HCT116 (cell line): ENCODE results near the gene PRKN.
"Not testable (repeated sequence)": the region's sequence is repeated elsewhere in the genome, so short reads cannot be mapped to it uniquely, and the experiment has no call there.

ENCODE experiments used
- ELF1 ChIP-seq: IDR thresholded peaks from 2 replicates; pipeline ENCODE4 v1.6.1; 2012; ENCODE audit warnings: low read depth, borderline replicate concordance
- EZH2 ChIP-seq: fragments of 200-600 bp; sonication (generic); IDR thresholded peaks from 2 replicates; pipeline ENCODE4 v1.6.1; 2017; ENCODE audit warnings: antibody characterized with exemption, mixed run types
- EZH2phosphoT487 ChIP-seq: fragments of 200-600 bp; IDR thresholded peaks from 2 replicates; pipeline ENCODE4 v1.6.1; 2018; ENCODE audit warnings: antibody characterized with exemption, borderline replicate concordance
- JUND ChIP-seq: IDR thresholded peaks from 2 replicates; pipeline ENCODE4 v1.6.1; 2012
- POLR2A ChIP-seq: IDR thresholded peaks from 2 replicates; pipeline ENCODE4 v1.7.0; 2011; ENCODE audit warnings: borderline replicate concordance; ENCODE audit not compliant: insufficient read depth, insufficient read length; ENCODE audit errors: extremely low read depth
- POLR2AphosphoS5 ChIP-seq: IDR thresholded peaks from 2 replicates; pipeline ENCODE4 v1.6.1; 2011; ENCODE audit warnings: mild to moderate bottlenecking, low read depth, low read length, moderate library complexity
- RAD21 ChIP-seq: IDR thresholded peaks from 2 replicates; pipeline ENCODE4 v1.6.1; 2012; ENCODE audit warnings: low read depth, mild to moderate bottlenecking
- SIN3A ChIP-seq: IDR thresholded peaks from 2 replicates; pipeline ENCODE4 v1.6.1; 2012; ENCODE audit warnings: low read depth
- SP1 ChIP-seq: IDR thresholded peaks from 2 replicates; pipeline ENCODE4 v1.6.1; 2012; ENCODE audit warnings: low read depth
- ZFX ChIP-seq: fragments of 450-650 bp; IDR thresholded peaks from 2 replicates; pipeline ENCODE4 v1.6.1; 2017
- ZNF274 ChIP-seq: fragments of 200-500 bp; sonication (Bioruptor generic); IDR thresholded peaks from 2 replicates; pipeline ENCODE4 v1.6.1; 2014; ENCODE audit warnings: mild to moderate bottlenecking, low read depth, low read length, inconsistent platforms
- TF ChIP-seq, protein P1 (sequence below), 3 experiments: fragments of 200-600 bp in 1 of 3; sonication (generic) in 1 of 3; IDR thresholded peaks in 2 of 3; conservative IDR thresholded peaks in 1 of 3; 2 replicates each; pipeline ENCODE4 v1.5.1; 2012 to 2017; ENCODE audit warnings: low read depth in 2 of 3, low read length in 2 of 3, antibody characterized with exemption in 1 of 3, borderline replicate concordance in 1 of 3, control low read depth in 1 of 3, mild to moderate bottlenecking in 1 of 3, mixed read lengths in 1 of 3, mixed run types in 1 of 3, moderate library complexity in 1 of 3; ENCODE audit not compliant: insufficient read depth in 1 of 3
- TF ChIP-seq, protein P2 (sequence below): IDR thresholded peaks from 2 replicates; pipeline ENCODE4 v1.6.1; 2012; ENCODE audit warnings: low read depth
- TF ChIP-seq, protein P3 (sequence below): IDR thresholded peaks from 2 replicates; pipeline ENCODE4 v1.6.1; 2012

DNA sequence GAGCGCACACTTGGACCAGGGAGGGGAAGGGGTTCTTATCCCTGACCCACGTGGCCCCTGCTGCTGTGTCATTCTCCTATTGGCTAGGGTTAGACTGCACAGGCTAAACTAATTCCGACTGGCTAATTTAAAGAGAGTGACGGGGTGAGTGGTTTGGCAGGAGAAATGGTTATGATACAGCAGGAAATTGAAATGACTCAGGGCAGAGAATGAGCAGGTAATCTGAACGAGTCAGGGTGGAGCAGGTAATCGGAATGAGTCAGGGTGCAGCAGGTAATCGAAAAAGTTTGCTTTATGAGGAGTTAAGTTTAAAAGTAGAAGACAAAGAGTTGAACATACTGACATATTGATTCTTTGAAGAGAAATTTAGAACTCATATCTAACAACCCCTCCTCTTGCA, 1417.8 kb downstream of the PRKN start:
- TF ChIP-seq JUND (peak; percentile 59), SP1 (peak; percentile 54)
- TF ChIP-seq, protein P1, sequence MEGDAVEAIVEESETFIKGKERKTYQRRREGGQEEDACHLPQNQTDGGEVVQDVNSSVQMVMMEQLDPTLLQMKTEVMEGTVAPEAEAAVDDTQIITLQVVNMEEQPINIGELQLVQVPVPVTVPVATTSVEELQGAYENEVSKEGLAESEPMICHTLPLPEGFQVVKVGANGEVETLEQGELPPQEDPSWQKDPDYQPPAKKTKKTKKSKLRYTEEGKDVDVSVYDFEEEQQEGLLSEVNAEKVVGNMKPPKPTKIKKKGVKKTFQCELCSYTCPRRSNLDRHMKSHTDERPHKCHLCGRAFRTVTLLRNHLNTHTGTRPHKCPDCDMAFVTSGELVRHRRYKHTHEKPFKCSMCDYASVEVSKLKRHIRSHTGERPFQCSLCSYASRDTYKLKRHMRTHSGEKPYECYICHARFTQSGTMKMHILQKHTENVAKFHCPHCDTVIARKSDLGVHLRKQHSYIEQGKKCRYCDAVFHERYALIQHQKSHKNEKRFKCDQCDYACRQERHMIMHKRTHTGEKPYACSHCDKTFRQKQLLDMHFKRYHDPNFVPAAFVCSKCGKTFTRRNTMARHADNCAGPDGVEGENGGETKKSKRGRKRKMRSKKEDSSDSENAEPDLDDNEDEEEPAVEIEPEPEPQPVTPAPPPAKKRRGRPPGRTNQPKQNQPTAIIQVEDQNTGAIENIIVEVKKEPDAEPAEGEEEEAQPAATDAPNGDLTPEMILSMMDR (IDR thresholded peaks at IDR 0.05 in 2 of 3, conservative IDR thresholded peaks at IDR 0.05 in 1 of 3; ENCODE audit: borderline replicate concordance in 1 of 3, insufficient read depth in 1 of 3, low read depth in 2 of 3, low read length in 2 of 3) = not testable (repeated sequence)
- TF ChIP-seq EZH2, POLR2AphosphoS5, ZNF274, POLR2A, SIN3A, RAD21, ZFX, ELF1, EZH2phosphoT487: not testable (repeated sequence)
- TF ChIP-seq, protein P2, sequence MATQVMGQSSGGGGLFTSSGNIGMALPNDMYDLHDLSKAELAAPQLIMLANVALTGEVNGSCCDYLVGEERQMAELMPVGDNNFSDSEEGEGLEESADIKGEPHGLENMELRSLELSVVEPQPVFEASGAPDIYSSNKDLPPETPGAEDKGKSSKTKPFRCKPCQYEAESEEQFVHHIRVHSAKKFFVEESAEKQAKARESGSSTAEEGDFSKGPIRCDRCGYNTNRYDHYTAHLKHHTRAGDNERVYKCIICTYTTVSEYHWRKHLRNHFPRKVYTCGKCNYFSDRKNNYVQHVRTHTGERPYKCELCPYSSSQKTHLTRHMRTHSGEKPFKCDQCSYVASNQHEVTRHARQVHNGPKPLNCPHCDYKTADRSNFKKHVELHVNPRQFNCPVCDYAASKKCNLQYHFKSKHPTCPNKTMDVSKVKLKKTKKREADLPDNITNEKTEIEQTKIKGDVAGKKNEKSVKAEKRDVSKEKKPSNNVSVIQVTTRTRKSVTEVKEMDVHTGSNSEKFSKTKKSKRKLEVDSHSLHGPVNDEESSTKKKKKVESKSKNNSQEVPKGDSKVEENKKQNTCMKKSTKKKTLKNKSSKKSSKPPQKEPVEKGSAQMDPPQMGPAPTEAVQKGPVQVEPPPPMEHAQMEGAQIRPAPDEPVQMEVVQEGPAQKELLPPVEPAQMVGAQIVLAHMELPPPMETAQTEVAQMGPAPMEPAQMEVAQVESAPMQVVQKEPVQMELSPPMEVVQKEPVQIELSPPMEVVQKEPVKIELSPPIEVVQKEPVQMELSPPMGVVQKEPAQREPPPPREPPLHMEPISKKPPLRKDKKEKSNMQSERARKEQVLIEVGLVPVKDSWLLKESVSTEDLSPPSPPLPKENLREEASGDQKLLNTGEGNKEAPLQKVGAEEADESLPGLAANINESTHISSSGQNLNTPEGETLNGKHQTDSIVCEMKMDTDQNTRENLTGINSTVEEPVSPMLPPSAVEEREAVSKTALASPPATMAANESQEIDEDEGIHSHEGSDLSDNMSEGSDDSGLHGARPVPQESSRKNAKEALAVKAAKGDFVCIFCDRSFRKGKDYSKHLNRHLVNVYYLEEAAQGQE = not testable (repeated sequence)
- TF ChIP-seq, protein P3, sequence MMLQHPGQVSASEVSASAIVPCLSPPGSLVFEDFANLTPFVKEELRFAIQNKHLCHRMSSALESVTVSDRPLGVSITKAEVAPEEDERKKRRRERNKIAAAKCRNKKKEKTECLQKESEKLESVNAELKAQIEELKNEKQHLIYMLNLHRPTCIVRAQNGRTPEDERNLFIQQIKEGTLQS = not testable (repeated sequence)
